Naive thymus-derived CD4-positive, alpha-beta T cell (primary cell): ENCODE data around the gene PDE9A. TPM values are rescaled to one million over a fixed set of nuclear protein-coding genes. Genes with fewer than 3 reads are reported as not detected.

Source experiments
- ATAC-seq: fragments of 150-1000 bp; cut with Tn5 transposase; 2 replicates; pipeline ENCODE4 v1.10.0; 2021; ENCODE audit warnings: mild to moderate bottlenecking, moderate library complexity
- CTCF ChIA-PET: fragments of 350-600 bp; sonication (Branson Sonifier 250); formaldehyde crosslinking; loops from one replicate; lab custom pipeline; 2021; ENCODE audit warnings: antibody characterized with exemption; lab: Charles Lee
- POLR2A ChIA-PET: fragments of 350-600 bp; sonication (Branson Sonifier 250); formaldehyde crosslinking; loops from one replicate; lab custom pipeline; 2021; ENCODE audit warnings: antibody characterized with exemption, inconsistent platforms; lab: Charles Lee
- DNase-seq, 9 donors: peaks; one replicate each; pipeline versions ENCODE4 v3.0.0 to v3.0.0-alpha.2; 2020 to 2022; ENCODE audit warnings: mixed read lengths in 1 of 9
- H3K27ac ChIP-seq: one replicate; pipeline ENCODE4 v1.7.0; 2013; ENCODE audit warnings: mild to moderate bottlenecking, low read depth, low read length, moderate library complexity
- H3K27me3 ChIP-seq, 2 donors: one replicate each; pipeline ENCODE4 v1.7.0; 2013; ENCODE audit warnings: low read length in 2 of 2, mild to moderate bottlenecking in 2 of 2, moderate library complexity in 2 of 2; ENCODE audit not compliant: control insufficient read depth in 2 of 2, insufficient read depth in 2 of 2
- H3K36me3 ChIP-seq, 3 experiments: 1 replicate in 2 of 3; 2 replicates in 1 of 3; pipeline ENCODE4 v1.7.0; 2013; ENCODE audit warnings: low read length in 3 of 3, mild to moderate bottlenecking in 3 of 3, moderate library complexity in 1 of 3; ENCODE audit not compliant: insufficient read depth in 3 of 3, control insufficient read depth in 2 of 3
- H3K4me1 ChIP-seq, 2 donors: one replicate each; pipeline ENCODE4 v1.7.0; 2013; ENCODE audit warnings: low read length in 2 of 2, mild to moderate bottlenecking in 2 of 2, moderate library complexity in 1 of 2; ENCODE audit not compliant: control insufficient read depth in 2 of 2, insufficient read depth in 2 of 2
- H3K4me3 ChIP-seq: 2 replicates; pipeline ENCODE4 v1.7.0; 2013; ENCODE audit warnings: mild to moderate bottlenecking, low read length
- H3K9me3 ChIP-seq, 3 experiments: 1 replicate in 2 of 3; 2 replicates in 1 of 3; pipeline ENCODE4 v1.7.0; 2013; ENCODE audit warnings: low read length in 3 of 3; ENCODE audit not compliant: control insufficient read depth in 2 of 3
- H3K27ac Mint-ChIP-seq, 9 donors: one replicate each; pipeline ENCODE4 v1.8.0; 2020 to 2022; ENCODE audit warnings: mixed read lengths in 9 of 9, mild to moderate bottlenecking in 8 of 9, moderate library complexity in 5 of 9, inconsistent platforms in 2 of 9
- H3K27me3 Mint-ChIP-seq, 5 donors: one replicate each; pipeline ENCODE4 v1.8.0; 2021 to 2022; ENCODE audit warnings: mixed read lengths in 5 of 5, mild to moderate bottlenecking in 1 of 5
- H3K36me3 Mint-ChIP-seq, 5 donors: one replicate each; pipeline ENCODE4 v1.8.0; 2020 to 2022; ENCODE audit warnings: mixed read lengths in 5 of 5, mild to moderate bottlenecking in 3 of 5, inconsistent platforms in 1 of 5
- H3K4me1 Mint-ChIP-seq, 7 donors: one replicate each; pipeline ENCODE4 v1.8.0; 2020 to 2022; ENCODE audit warnings: mixed read lengths in 7 of 7, mild to moderate bottlenecking in 3 of 7, inconsistent platforms in 1 of 7
- H3K4me3 Mint-ChIP-seq, 10 donors: one replicate each; pipeline ENCODE4 v1.8.0; 2020 to 2022; ENCODE audit warnings: mild to moderate bottlenecking in 10 of 10, mixed read lengths in 10 of 10, moderate library complexity in 6 of 10, inconsistent platforms in 2 of 10
- H3K9me3 Mint-ChIP-seq, 11 donors: one replicate each; pipeline ENCODE4 v1.8.0; 2020 to 2022; ENCODE audit warnings: mixed read lengths in 11 of 11, mild to moderate bottlenecking in 4 of 11, inconsistent platforms in 1 of 11, moderate library complexity in 1 of 11
- intact Hi-C, 2 donors: fragments of 100-400 bp; cut with micrococcal nuclease; formaldehyde crosslinking; loops; one replicate each; pipeline ENCODE4 v1.15.1; 2023
- polyA plus RNA-seq, 2 donors: library from polyadenylated mRNA; unstranded; fragments of 300-500 nt; fragmentation: Illumina TruSeq; gene quantifications; one replicate each; pipeline ENCODE4 v1.2.3, GENCODE V29; 2021
- total RNA-seq, 6 experiments: library from RNA in 5 of 6; stranded (reverse) in 5 of 6; gene quantifications; 1 replicate in 5 of 6; 2 replicates in 1 of 6; pipeline ENCODE4 v1.2.3 and lab custom pipeline; 2021 to 2026

PDE9A gene
- total and polyA plus RNA-seq, 7 experiments from 2014 or later: 5.9 to 18.4 (median 14.7) TPM

DNA sequence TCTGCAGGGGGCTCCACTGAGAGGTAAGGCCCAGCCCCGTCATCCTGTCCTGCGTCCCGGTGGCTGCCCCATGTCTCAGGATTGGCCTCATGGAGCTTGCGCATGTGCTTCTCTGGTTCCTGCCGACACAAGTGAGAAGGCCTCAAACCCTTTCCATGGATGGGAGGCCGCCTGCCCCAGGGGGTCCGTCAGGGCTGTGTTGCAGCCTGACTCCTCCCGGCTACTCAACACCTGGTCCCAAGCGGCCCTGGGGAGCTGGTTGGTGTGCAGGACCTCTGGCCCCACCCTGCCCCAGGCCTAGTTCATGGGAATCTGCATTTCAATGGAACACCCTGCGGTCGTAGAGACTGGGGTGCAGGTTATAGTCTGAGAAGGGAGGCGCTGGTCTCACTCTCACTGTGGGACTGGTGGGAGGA lies 21.1 kb upstream of the PDE9A start:
- peaks cover 0 to 8% (median 0%) of the 10 kb centered on the region in 7 donors for H3K4me1 Mint-ChIP-seq
- POLR2A ChIA-PET: no interaction called here

GRCh38 chr21:42632771-42633690 lies 20.4 kb upstream of the PDE9A start:
- Histone ChIP-seq H3K4me3 (no peak overlapping the region), H3K36me3 (no peaks in the 10 kb centered on the region), H3K27me3 (no peaks in the 10 kb centered on the region), H3K27ac (no peak overlapping the region), H3K4me1 (peaks cover 0 to 11% of the 10 kb centered on the region in 2 donors), H3K9me3 (no peaks in the 10 kb centered on the region)
- Mint-ChIP-seq H3K27ac (no peak overlapping the region), H3K4me1 (peaks cover 0 to 8% (median 0%) of the 10 kb centered on the region in 7 donors), H3K4me3 (no peak overlapping the region), H3K27me3 (no peaks in the 10 kb centered on the region), H3K9me3 (no peaks in the 10 kb centered on the region), H3K36me3 (no peaks in the 10 kb centered on the region)
- ChIA-PET CTCF (no interaction called here), POLR2A (no interaction called here)
- ATAC-seq (no peak), DNase-seq (no peak)
- intact Hi-C loops: no loop called here

More for the DNA sequence above, 21.1 kb upstream of the PDE9A start:
- Histone ChIP-seq H3K4me1 (peaks cover 0 to 11% of the 10 kb centered on the region in 2 donors), H3K27me3 (no peaks in the 10 kb centered on the region), H3K27ac (no peak overlapping the region), H3K9me3 (no peaks in the 10 kb centered on the region), H3K36me3 (no peaks in the 10 kb centered on the region), H3K4me3 (no peak overlapping the region)
- no peaks in the 10 kb centered on the region for H3K36me3 Mint-ChIP-seq
- H3K27ac Mint-ChIP-seq: no peak overlapping the region
- no peak for ATAC-seq
- H3K9me3 Mint-ChIP-seq: no peaks in the 10 kb centered on the region
- CTCF ChIA-PET: no interaction called here
- DNase-seq: no peak
- H3K27me3 Mint-ChIP-seq: no peaks in the 10 kb centered on the region
- intact Hi-C loops: no loop called here
- no peak overlapping the region for H3K4me3 Mint-ChIP-seq

DNA sequence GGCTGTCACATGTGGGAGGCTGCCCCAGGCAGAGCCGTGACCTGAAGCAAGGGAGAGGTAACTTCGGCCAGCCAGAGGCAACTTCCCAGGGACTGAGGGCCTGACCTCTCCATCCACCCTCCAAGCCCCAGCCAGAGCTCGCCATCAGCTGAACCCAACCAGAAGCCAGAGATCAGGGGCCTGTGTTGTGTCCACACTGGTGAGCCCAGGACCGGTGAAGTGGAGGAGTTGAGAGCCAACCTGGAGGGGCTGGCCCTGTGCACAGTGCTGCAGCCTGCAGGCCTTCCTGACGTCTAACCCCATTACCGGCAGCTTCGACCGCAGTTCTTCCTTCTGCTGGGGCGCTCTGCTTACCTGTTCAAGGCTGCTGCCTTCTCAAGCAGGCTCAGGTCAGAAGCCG lies 19.6 kb upstream of the PDE9A start:
- Mint-ChIP-seq H3K27me3 (no peaks in the 10 kb centered on the region), H3K4me3 (no peak overlapping the region), H3K27ac (no peak overlapping the region), H3K4me1 (peaks cover 0 to 8% (median 0%) of the 10 kb centered on the region in 7 donors), H3K9me3 (no peaks in the 10 kb centered on the region), H3K36me3 (no peaks in the 10 kb centered on the region)
- H3K4me1 ChIP-seq: peaks cover 0 to 11% of the 10 kb centered on the region in 2 donors
- no peaks in the 10 kb centered on the region for H3K36me3 ChIP-seq
- ChIA-PET POLR2A (no interaction called here), CTCF (no interaction called here)
- H3K4me3 ChIP-seq: no peak overlapping the region
- H3K27me3 ChIP-seq: no peaks in the 10 kb centered on the region
- H3K27ac ChIP-seq: no peak overlapping the region
- H3K9me3 ChIP-seq: no peaks in the 10 kb centered on the region
- intact Hi-C loops: no loop called here
- DNase-seq (no peak), ATAC-seq (no peak)

DNA sequence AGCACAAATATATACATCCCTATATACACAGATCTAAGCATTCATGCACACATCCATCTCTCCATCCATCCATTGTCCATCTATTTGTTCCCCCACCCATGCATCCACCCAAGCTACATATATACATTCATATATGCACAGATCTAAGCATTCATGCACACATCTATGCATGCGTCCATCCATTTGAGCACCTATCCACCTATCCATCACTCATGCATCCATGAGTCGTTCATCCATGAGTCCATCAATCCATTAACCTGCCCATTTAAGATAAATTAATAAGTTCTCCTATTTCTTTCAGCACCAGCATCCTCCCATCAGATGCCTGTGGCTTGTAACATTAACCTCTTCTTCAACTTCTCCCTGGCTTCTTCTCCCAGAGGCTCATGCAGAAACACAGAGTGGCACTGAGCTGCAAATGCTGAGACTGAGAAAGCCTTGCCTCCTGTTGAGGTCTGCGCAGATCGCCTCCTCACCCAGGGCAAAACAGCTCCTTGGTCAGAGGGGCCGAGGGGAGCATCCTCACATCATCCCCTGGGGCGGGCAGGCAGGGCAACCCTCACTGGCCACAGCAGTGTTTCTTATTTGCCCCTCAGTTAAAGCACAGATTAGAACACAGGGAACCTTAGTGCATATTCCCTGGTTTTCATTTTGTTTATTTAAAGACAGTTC lies 17.4 kb upstream of the PDE9A start:
- H3K4me1 Mint-ChIP-seq: peaks cover 0 to 7% (median 0%) of the 10 kb centered on the region in 7 donors
- no peak for ATAC-seq

GRCh38 chr21:42636520-42637266 lies 16.7 kb upstream of the PDE9A start:
- Histone ChIP-seq H3K27me3 (no peaks in the 10 kb centered on the region), H3K4me3 (no peak overlapping the region), H3K36me3 (no peaks in the 10 kb centered on the region), H3K9me3 (no peaks in the 10 kb centered on the region), H3K27ac (no peak overlapping the region), H3K4me1 (peaks cover 0 to under 1% of the 10 kb centered on the region in 2 donors)
- intact Hi-C loops: no loop called here
- ChIA-PET CTCF (no interaction called here), POLR2A (no interaction called here)
- no peaks in the 10 kb centered on the region for H3K9me3 Mint-ChIP-seq
- no peaks in the 10 kb centered on the region for H3K36me3 Mint-ChIP-seq
- H3K27ac Mint-ChIP-seq: no peak overlapping the region
- ATAC-seq (no peak), DNase-seq (no peak)
- H3K27me3 Mint-ChIP-seq: peaks cover 0 to 5% (median 0%) of the 10 kb centered on the region in 5 donors
- peaks cover 0 to under 1% (median 0%) of the 10 kb centered on the region in 7 donors for H3K4me1 Mint-ChIP-seq
- H3K4me3 Mint-ChIP-seq: no peak overlapping the region

More for the DNA sequence above, 17.4 kb upstream of the PDE9A start:
- DNase-seq: no peak
- ChIA-PET POLR2A (no interaction called here), CTCF (no interaction called here)
- Histone ChIP-seq H3K4me1 (peaks cover 0 to 8% of the 10 kb centered on the region in 2 donors), H3K9me3 (no peaks in the 10 kb centered on the region), H3K4me3 (no peak overlapping the region), H3K36me3 (no peaks in the 10 kb centered on the region), H3K27ac (no peak overlapping the region), H3K27me3 (no peaks in the 10 kb centered on the region)
- Mint-ChIP-seq H3K36me3 (no peaks in the 10 kb centered on the region), H3K4me3 (no peak overlapping the region), H3K27me3 (peaks cover 0 to 5% (median 0%) of the 10 kb centered on the region in 5 donors), H3K9me3 (no peaks in the 10 kb centered on the region), H3K27ac (no peak overlapping the region)
- intact Hi-C loops: no loop called here

DNA sequence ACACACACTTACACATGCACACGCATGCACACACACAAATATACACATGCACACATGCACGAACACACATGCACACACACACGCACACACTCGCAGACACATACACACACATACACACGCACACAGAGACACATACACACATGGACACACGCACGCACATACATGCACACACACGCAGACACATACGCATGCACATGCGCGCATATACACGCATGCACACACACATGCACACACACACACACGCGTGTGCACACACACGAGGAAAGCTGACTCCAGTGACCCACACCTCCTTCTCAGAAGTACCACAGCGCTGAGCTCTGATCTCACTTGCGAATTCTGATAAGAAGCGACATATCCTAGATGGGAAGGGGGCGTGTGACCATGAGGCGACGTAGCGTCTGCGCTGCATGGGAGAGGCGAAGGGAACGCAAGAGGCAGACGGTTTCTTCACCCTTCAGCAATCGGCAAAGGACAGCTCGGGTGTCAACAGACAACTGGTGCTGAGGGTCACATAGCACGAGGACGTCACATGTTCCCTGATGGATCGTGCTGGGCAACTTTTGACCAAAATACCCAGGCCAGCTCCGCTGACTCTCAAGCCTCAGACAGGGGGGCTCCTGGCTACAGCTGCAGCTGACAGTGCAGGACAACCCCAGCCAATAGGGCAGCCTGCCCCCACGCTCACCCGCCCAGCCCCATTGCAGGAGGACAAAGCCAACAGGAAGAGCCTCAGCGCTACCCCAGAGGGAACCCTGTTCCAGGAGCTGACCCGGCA lies 16.0 kb upstream of the PDE9A start:
- Histone ChIP-seq H3K36me3 (no peaks in the 10 kb centered on the region), H3K4me3 (no peak overlapping the region), H3K27ac (no peak overlapping the region), H3K27me3 (no peaks in the 10 kb centered on the region), H3K9me3 (no peaks in the 10 kb centered on the region), H3K4me1 (no peaks in the 10 kb centered on the region)
- DNase-seq (no peak), ATAC-seq (no peak)
- no peak overlapping the region for H3K4me3 Mint-ChIP-seq
- intact Hi-C loops: no loop called here
- H3K36me3 Mint-ChIP-seq: no peaks in the 10 kb centered on the region
- H3K27me3 Mint-ChIP-seq: peaks cover 0 to 12% (median 3%) of the 10 kb centered on the region in 5 donors
- ChIA-PET POLR2A (interaction anchor here (0.6 kb wide), 1 partner anchor 181 kb away, joined by 3 read pairs; no protein-coding TSS in a partner anchor), CTCF (no interaction called here)
- H3K9me3 Mint-ChIP-seq: no peaks in the 10 kb centered on the region
- H3K27ac Mint-ChIP-seq: no peak overlapping the region
- no peaks in the 10 kb centered on the region for H3K4me1 Mint-ChIP-seq
